Inferior parietal cortex (tissue), 1 donor: ENCODE measurements around the gene DDOST.
"Not testable (repeated sequence)": the region's sequence is repeated elsewhere in the genome, so short reads cannot be mapped to it uniquely, and the experiment has no call there.

Experiments
- DNase-seq: peaks from one replicate; pipeline ENCODE4 v3.0.0-alpha.2; 2016; ENCODE audit errors: extremely low spot score

Gene DDOST

GRCh38 chr1:20691872-20692271 is 30.7 kb upstream of the DDOST start:
- no peak for DNase-seq

- no peak for DNase-seq
Measured at GRCh38 chr1:20689645-20690056, 28.5 kb upstream of the DDOST start.

- DNase-seq = no peak
Measured at GRCh38 chr1:20686883-20687725, 25.9 kb upstream of the DDOST start.

- DNase-seq = no peak
Measured at GRCh38 chr1:20685741-20686140, 24.6 kb upstream of the DDOST start.

- no peak for DNase-seq
Measured at GRCh38 chr1:20685099-20685662, 24.0 kb upstream of the DDOST start.

- no peak for DNase-seq
Measured at GRCh38 chr1:20684651-20685050, 23.5 kb upstream of the DDOST start.

- no peak for DNase-seq
Measured at GRCh38 chr1:20684050-20684620, 23.0 kb upstream of the DDOST start.

- DNase-seq = no peak
Measured at GRCh38 chr1:20683614-20684013, 22.4 kb upstream of the DDOST start.

- no peak for DNase-seq
Measured at GRCh38 chr1:20682571-20683236, 21.5 kb upstream of the DDOST start.

GRCh38 chr1:20681999-20682398 is 20.8 kb upstream of the DDOST start:
- DNase-seq = no peak

GRCh38 chr1:20680269-20680668 is 19.1 kb upstream of the DDOST start:
- DNase-seq = no peak

- DNase-seq = no peak
Measured at GRCh38 chr1:20678599-20678998, 17.4 kb upstream of the DDOST start.

- not testable (repeated sequence) for DNase-seq
Measured at GRCh38 chr1:20673626-20674025, 12.5 kb upstream of the DDOST start.

GRCh38 chr1:20672265-20672632 is 11.1 kb upstream of the DDOST start:
- DNase-seq = no peak

GRCh38 chr1:20670936-20671335 is 9.8 kb upstream of the DDOST start:
- DNase-seq = no peak

GRCh38 chr1:20668581-20668980 is 7.4 kb upstream of the DDOST start:
- no peak for DNase-seq

GRCh38 chr1:20666804-20667203 is 5.6 kb upstream of the DDOST start:
- no peak for DNase-seq

- no peak for DNase-seq
Measured at GRCh38 chr1:20666146-20666545, 5.0 kb upstream of the DDOST start.

GRCh38 chr1:20665726-20666125 is 4.6 kb upstream of the DDOST start:
- no peak for DNase-seq

- DNase-seq = no peak
Measured at GRCh38 chr1:20663969-20664715, 3.0 kb upstream of the DDOST start.

- DNase-seq = no peak
Measured at GRCh38 chr1:20663365-20663764, 2.2 kb upstream of the DDOST start.

GRCh38 chr1:20662110-20662475 is 924 bp upstream of the DDOST start:
- DNase-seq = no peak
